Calu3 (cell line): Measurements from ENCODE around the gene VSIR. TPM values are rescaled to one million over a fixed set of nuclear protein-coding genes. Genes with fewer than 3 reads are reported as not detected.

ENCODE experiments used
- BruUV-seq: library from RNA; stranded (reverse); fragments of 400-500 nt; replicated peaks from 2 replicates; lab custom pipeline; 2021; lab: Mats Ljungman, UMichigan
- CTCF ChIA-PET: fragments of 300-600 bp; sonication (Branson Sonifier 250); formaldehyde crosslinking; loops from one replicate; lab custom pipeline; 2022; ENCODE audit warnings: antibody characterized with exemption; lab: Charles Lee
- DNase-seq: peaks from one replicate; pipeline ENCODE4 v3.0.0; 2022
- H3K27ac Mint-ChIP-seq: one replicate; pipeline ENCODE4 v1.8.0; 2022; ENCODE audit warnings: mixed read lengths; ENCODE audit not compliant: unreplicated experiment
- H3K27me3 Mint-ChIP-seq: one replicate; pipeline ENCODE4 v1.8.0; 2022; ENCODE audit warnings: mixed read lengths; ENCODE audit not compliant: unreplicated experiment
- H3K36me3 Mint-ChIP-seq: one replicate; pipeline ENCODE4 v1.8.0; 2022; ENCODE audit warnings: mild to moderate bottlenecking, moderate library complexity, mixed read lengths; ENCODE audit not compliant: insufficient read depth, unreplicated experiment
- H3K4me1 Mint-ChIP-seq: one replicate; pipeline ENCODE4 v1.8.0; 2022; ENCODE audit warnings: mild to moderate bottlenecking, low read depth, mixed read lengths; ENCODE audit not compliant: unreplicated experiment
- H3K4me3 Mint-ChIP-seq: one replicate; pipeline ENCODE4 v1.8.0; 2022; ENCODE audit warnings: mild to moderate bottlenecking, low read depth, moderate library complexity, mixed read lengths; ENCODE audit not compliant: unreplicated experiment
- H3K9me3 Mint-ChIP-seq: one replicate; pipeline ENCODE4 v1.8.0; 2022; ENCODE audit warnings: low read depth, mixed read lengths; ENCODE audit not compliant: unreplicated experiment
- intact Hi-C: fragments of 100-400 bp; cut with micrococcal nuclease; formaldehyde crosslinking; loops from one replicate; pipeline ENCODE4 v1.10.0; 2022; ENCODE audit not compliant: unreplicated experiment
- total RNA-seq: library from RNA; stranded (reverse); gene quantifications from 2 replicates; pipeline ENCODE4 v1.2.3, GENCODE V29; 2022
- TF ChIP-seq, protein P1 (sequence below): fragments of 200-600 bp; IDR thresholded peaks from one replicate; pipeline ENCODE4 v1.8.0; 2022; ENCODE audit warnings: antibody characterized with exemption; ENCODE audit not compliant: unreplicated experiment

Gene VSIR
- total RNA-seq, 1 experiment from 2014 or later: 30.1 TPM

DNA sequence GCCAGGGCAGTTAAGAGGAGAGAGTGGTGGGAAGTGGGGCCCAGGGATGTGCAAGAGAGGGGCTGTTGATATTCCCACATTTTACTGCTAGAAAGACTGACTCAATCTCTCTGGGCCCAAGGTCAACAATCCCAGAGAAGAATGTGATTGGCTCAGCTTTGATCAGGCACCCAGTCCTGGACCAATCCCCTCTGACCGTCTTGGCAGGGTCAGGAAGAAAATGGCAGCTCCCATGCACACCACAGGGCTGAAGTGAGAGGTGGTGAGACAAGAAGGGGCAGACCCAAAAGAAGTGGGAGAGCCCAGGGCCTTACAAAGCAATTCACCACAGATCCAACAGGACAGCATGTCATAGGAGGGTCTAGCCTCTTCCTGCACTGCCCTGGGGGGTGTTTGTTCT, 50.5 kb downstream of the VSIR start:
- H3K9me3 Mint-ChIP-seq: no peaks in the 10 kb centered on the region
- peaks cover 10% of the 10 kb centered on the region for H3K4me1 Mint-ChIP-seq
- no peak overlapping the region for H3K27ac Mint-ChIP-seq
- no peak overlapping the region for H3K4me3 Mint-ChIP-seq
- CTCF ChIA-PET: no interaction called here
- BruUV-seq: no TSS peak
- intact Hi-C loops: no loop called here
- peaks cover 32% of the 10 kb centered on the region for H3K27me3 Mint-ChIP-seq
- no peak for DNase-seq
- H3K36me3 Mint-ChIP-seq: no peaks in the 10 kb centered on the region
- TF ChIP-seq, protein P1, sequence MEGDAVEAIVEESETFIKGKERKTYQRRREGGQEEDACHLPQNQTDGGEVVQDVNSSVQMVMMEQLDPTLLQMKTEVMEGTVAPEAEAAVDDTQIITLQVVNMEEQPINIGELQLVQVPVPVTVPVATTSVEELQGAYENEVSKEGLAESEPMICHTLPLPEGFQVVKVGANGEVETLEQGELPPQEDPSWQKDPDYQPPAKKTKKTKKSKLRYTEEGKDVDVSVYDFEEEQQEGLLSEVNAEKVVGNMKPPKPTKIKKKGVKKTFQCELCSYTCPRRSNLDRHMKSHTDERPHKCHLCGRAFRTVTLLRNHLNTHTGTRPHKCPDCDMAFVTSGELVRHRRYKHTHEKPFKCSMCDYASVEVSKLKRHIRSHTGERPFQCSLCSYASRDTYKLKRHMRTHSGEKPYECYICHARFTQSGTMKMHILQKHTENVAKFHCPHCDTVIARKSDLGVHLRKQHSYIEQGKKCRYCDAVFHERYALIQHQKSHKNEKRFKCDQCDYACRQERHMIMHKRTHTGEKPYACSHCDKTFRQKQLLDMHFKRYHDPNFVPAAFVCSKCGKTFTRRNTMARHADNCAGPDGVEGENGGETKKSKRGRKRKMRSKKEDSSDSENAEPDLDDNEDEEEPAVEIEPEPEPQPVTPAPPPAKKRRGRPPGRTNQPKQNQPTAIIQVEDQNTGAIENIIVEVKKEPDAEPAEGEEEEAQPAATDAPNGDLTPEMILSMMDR: no peak

DNA sequence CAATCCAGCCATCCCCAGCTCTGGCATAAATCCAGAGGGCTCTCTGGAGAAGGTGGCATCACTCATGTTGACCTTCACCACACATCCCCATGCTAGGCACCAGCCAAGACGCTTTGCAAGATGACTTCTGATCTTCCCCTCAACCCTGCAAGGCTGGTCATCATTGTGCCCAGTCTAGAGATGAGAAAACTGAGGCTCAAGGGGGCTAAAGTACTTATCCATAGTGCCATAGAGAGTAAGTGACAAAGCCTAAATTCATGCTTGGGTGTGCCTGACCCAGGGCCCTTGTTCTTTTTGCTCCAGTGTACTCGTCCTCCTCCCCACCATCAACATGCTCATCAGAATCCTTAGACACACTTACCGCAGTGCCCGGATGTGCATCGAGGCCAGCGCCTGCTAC, 52.0 kb downstream of the VSIR start:
- CTCF ChIA-PET: no interaction called here
- intact Hi-C loops: no loop called here

DNA sequence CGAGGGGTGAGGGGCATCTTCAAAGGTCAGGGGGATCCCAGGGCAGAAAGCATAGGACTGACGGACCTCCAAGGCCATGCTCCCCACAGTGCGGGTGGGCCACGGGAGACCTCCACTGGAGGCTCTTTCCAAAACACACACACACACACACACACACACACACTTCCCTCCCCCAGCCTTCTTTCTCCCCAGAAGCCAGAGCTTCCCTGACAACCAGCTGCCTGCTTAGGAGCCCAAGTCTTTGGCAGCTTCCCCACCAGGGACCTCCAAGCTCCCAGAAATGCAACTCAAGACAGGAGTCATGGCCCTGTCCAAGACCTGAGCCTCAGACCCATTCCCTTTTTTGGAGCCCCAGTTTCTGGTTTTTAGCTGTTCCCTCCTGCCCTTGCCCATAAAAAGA, 53.0 kb downstream of the VSIR start:
- TF ChIP-seq, protein P1: no peak
- Mint-ChIP-seq H3K9me3 (no peaks in the 10 kb centered on the region), H3K4me3 (no peak overlapping the region), H3K4me1 (no peaks in the 10 kb centered on the region), H3K27ac (no peak overlapping the region), H3K27me3 (peaks cover 32% of the 10 kb centered on the region), H3K36me3 (no peaks in the 10 kb centered on the region)
- CTCF ChIA-PET: interaction anchor here (1.2 kb wide), 1 partner anchor 9 kb away, joined by 3 read pairs; no protein-coding TSS in a partner anchor
- BruUV-seq: no TSS peak
- intact Hi-C loops: no loop called here
- DNase-seq: no peak

More for the DNA sequence above, 52.0 kb downstream of the VSIR start:
- no TSS peak for BruUV-seq
- Mint-ChIP-seq H3K36me3 (no peaks in the 10 kb centered on the region), H3K4me3 (no peak overlapping the region), H3K9me3 (no peaks in the 10 kb centered on the region), H3K4me1 (no peaks in the 10 kb centered on the region), H3K27ac (no peak overlapping the region), H3K27me3 (peaks cover 32% of the 10 kb centered on the region)
- TF ChIP-seq, protein P1: no peak
- no peak for DNase-seq

DNA sequence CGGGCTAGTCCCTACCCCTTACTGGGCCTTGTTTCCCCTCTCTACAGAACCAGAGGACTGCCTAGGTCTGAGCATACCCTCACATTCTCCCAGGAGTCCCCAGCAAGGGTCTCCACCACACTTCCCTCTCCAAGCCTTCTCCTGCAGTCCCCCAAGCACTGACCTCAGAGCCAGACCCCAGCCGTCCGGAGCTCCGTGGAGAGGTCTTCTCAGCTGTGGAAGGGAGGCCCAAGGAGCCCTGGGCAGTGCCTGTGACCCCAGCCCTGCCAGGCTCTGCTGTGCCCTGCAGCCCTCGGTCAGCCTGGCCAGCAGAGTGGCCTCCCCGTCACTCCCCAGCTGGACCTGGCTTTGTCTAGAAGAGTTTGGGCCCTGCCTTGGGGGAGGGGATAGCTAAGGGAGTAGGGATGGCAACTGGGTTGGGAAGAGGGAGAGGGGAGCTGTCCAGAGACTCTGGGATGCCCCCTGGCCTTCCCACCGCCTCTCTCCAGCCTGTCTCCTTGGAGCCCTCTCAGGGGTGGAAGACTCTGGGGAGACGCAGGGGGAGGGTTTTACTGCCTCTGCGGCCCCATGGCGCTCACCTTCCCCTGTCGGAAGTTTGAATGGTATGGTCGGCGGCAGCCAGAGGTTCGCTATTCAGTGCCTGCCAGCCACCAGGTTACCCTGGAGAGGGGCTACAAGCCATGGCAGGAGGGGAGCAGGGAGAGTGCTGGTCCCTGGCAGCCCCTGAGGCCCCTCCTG, 53.7 kb downstream of the VSIR start, which contains the start of gene C10orf105:
Gene C10orf105, minus strand, starts transcription at position 315 of the 738 bp plus-strand sequence. CDS start 3,441 bp downstream, outside the sequence.
- Mint-ChIP-seq H3K27ac (no peak within 1 kb of the TSS), H3K9me3 (no peaks in the 10 kb centered on the region), H3K27me3 (peaks cover 32% of the 10 kb centered on the region), H3K36me3 (no peaks in the 10 kb centered on the region), H3K4me1 (peaks cover under 1% of the 10 kb centered on the region), H3K4me3 (no peak within 1 kb of the TSS)
- CTCF ChIA-PET: interaction anchor here (0.7 to 1.2 kb wide), 2 partner anchors 10 to 23 kb away, joined by 3 read pairs; no protein-coding TSS in a partner anchor
- TF ChIP-seq, protein P1: no peak
- no TSS peak for BruUV-seq
- intact Hi-C loops: no loop called here
- DNase-seq: no peak
